ENCODE data around the gene PLAGL1.

The PLAGL1 gene

DNA sequence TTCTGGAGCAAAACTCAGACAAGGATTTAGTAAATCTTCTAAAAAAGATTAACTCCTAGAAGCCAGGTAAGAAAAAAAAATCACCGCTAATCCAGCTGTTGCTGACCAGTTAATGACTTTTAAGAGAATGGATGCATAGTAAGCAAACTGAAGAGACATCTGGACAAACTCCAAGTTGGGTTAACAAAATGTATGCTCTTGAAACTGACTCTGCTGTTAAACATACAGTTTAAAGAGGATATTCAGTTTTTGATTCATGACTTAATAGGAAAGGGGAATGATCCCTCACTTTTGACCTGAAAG lies 70.4 kb downstream of the PLAGL1 start:
- DNase-seq (ENCODE audit: extremely low read depth, insufficient read length) = no peak
- H3K27me3 ChIP-seq (replicated peaks; ENCODE audit: control insufficient read depth, insufficient read depth, low read length) = no peaks in the 10 kb centered on the region
- no peak overlapping the region for H3K4me3 ChIP-seq (replicated peaks; ENCODE audit: low read depth, low read length)
- no peaks in the 10 kb centered on the region for H3K36me3 ChIP-seq (ENCODE audit: control insufficient read depth, insufficient read depth, low read length)
- TF ChIP-seq, protein P1, sequence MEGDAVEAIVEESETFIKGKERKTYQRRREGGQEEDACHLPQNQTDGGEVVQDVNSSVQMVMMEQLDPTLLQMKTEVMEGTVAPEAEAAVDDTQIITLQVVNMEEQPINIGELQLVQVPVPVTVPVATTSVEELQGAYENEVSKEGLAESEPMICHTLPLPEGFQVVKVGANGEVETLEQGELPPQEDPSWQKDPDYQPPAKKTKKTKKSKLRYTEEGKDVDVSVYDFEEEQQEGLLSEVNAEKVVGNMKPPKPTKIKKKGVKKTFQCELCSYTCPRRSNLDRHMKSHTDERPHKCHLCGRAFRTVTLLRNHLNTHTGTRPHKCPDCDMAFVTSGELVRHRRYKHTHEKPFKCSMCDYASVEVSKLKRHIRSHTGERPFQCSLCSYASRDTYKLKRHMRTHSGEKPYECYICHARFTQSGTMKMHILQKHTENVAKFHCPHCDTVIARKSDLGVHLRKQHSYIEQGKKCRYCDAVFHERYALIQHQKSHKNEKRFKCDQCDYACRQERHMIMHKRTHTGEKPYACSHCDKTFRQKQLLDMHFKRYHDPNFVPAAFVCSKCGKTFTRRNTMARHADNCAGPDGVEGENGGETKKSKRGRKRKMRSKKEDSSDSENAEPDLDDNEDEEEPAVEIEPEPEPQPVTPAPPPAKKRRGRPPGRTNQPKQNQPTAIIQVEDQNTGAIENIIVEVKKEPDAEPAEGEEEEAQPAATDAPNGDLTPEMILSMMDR (IDR thresholded peaks at IDR 0.05; ENCODE audit: insufficient read depth, low read length, poor library complexity, severe bottlenecking) = no peak

DNA sequence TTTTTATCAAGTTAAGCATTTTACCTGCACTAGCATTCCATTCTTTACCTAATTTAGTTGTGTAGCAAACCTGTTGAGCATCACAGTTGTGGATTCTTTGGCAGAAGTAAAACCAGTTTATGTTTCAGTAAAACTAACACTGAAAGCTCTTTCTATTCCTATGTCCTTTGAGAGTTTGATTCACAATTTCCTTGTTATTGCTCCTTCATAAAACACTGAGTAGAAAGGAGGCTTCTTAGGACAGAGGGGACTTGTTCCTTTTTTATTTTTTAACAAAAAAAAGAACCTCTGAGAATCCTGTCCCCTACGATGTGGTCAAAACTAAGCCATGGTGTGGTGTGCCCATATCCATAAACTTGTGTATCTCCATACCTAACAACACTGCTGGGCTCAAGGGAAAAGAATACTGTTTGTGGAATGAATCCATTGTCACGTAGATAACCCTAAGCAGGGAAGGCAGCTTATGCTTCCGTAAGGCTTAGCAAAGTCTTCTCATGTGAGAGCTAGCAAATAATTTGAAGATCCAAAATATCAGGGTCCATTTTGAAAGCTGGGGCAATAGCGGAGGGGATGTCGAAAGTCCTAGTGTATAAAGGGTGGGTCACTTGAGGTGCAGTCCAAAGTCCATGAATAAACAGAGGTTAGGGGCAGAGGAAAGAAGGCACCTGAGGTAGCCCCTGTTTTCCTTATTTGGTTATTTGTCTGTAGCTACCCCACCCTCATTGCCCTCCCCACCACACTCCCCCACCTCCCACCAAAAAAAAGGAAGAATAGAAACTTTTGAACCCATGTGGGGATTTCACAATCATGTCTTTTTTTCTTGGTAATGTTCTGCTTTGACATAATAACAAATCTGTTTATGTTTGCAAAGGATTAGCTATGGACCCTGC lies 71.0 kb downstream of the PLAGL1 start:
- TF ChIP-seq, protein P1 (IDR thresholded peaks at IDR 0.05; ENCODE audit: insufficient read depth, low read length, poor library complexity, severe bottlenecking) = no peak
- H3K36me3 ChIP-seq (ENCODE audit: control insufficient read depth, insufficient read depth, low read length) = no peaks in the 10 kb centered on the region
- no peaks in the 10 kb centered on the region for H3K27me3 ChIP-seq (replicated peaks; ENCODE audit: control insufficient read depth, insufficient read depth, low read length)
- no peak for DNase-seq (ENCODE audit: extremely low read depth, insufficient read length)
- H3K4me3 ChIP-seq (replicated peaks; ENCODE audit: low read depth, low read length) = no peak overlapping the region

DNA sequence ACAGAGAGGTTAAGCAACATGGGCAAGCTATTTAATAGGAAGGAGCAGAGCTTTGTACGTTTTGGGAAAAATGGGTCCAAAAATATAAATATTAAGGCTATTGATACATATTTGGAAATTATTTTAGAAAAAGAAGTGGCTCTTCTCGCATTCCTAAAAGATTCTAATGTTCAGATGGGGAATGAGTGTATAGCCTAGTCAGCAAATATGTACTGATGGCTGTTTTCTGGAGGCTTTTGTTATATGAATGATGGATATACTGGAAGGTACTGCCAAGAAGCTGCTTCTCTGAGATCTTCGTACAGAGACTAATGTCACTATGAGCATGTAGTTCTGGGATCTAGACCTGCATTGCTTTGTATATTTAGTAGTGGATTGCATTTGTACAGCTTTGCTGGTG lies 71.7 kb downstream of the PLAGL1 start:
- H3K27me3 ChIP-seq (replicated peaks; ENCODE audit: control insufficient read depth, insufficient read depth, low read length) = no peaks in the 10 kb centered on the region
- TF ChIP-seq, protein P1 (IDR thresholded peaks at IDR 0.05; ENCODE audit: insufficient read depth, low read length, poor library complexity, severe bottlenecking) = no peak

DNA sequence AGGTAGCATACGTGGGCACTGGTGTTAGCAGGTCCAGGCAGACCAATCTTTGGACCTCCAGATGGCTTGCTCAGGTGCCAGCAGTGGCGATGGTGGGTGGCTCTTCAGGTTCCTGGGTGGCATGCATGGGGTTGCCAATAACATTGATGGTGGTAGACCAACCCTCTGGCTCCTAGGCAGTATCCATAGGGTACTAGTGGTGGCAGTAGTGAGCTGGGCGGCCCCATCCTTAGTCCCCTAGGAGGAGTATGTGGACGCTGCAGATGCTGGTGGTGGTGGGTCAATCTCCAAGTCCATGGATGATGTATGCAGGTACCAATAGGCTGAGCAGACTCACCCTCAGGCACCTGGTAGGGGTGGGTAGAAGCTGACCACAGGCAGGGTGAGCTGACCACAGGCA lies 73.2 kb downstream of the PLAGL1 start:
- no peaks in the 10 kb centered on the region for H3K36me3 ChIP-seq (ENCODE audit: control insufficient read depth, insufficient read depth, low read length)
- no peak overlapping the region for H3K4me3 ChIP-seq (replicated peaks; ENCODE audit: low read depth, low read length)
- TF ChIP-seq, protein P1 (IDR thresholded peaks at IDR 0.05; ENCODE audit: insufficient read depth, low read length, poor library complexity, severe bottlenecking) = no peak
- H3K27me3 ChIP-seq (replicated peaks; ENCODE audit: control insufficient read depth, insufficient read depth, low read length) = no peaks in the 10 kb centered on the region
- DNase-seq (ENCODE audit: extremely low read depth, insufficient read length) = no peak

More for the DNA sequence above, 71.7 kb downstream of the PLAGL1 start:
- Histone ChIP-seq H3K36me3 (ENCODE audit: control insufficient read depth, insufficient read depth, low read length) (no peaks in the 10 kb centered on the region), H3K4me3 (replicated peaks; ENCODE audit: low read depth, low read length) (no peak overlapping the region)
- no peak for DNase-seq (ENCODE audit: extremely low read depth, insufficient read length)

DNA sequence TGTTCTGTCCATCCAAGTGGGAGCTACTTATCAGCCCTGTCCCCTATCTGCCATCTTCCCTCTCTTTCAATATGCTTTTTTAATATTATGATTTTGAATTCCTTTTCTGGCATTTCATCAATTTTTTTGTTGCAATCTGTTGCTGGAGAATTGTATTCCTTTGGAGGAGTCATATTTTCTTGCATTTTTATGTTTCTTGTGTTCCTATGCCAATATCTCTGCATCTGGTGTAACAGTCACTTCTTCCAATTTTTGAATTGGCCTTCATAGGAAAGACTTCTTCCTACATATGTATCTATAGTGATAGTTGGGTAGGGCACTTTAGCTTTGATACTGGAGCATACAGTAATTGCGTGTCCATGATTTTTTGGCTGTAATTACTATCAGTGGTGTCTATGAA lies 73.7 kb downstream of the PLAGL1 start:
- no peaks in the 10 kb centered on the region for H3K27me3 ChIP-seq (replicated peaks; ENCODE audit: control insufficient read depth, insufficient read depth, low read length)
- H3K36me3 ChIP-seq (ENCODE audit: control insufficient read depth, insufficient read depth, low read length) = no peaks in the 10 kb centered on the region
- no peak for DNase-seq (ENCODE audit: extremely low read depth, insufficient read length)
- TF ChIP-seq, protein P1 (IDR thresholded peaks at IDR 0.05; ENCODE audit: insufficient read depth, low read length, poor library complexity, severe bottlenecking) = no peak
- no peak overlapping the region for H3K4me3 ChIP-seq (replicated peaks; ENCODE audit: low read depth, low read length)
